HG02798 (cell line): ENCODE measurements around the gene SMPD3.

ENCODE experiments used
- ATAC-seq: cut with Tn5 transposase; IDR thresholded peaks from one replicate; pipeline ENCODE4 v1.9.1; 2021; ENCODE audit warnings: mild to moderate bottlenecking; ENCODE audit not compliant: unreplicated experiment, poor library complexity

Gene SMPD3

DNA sequence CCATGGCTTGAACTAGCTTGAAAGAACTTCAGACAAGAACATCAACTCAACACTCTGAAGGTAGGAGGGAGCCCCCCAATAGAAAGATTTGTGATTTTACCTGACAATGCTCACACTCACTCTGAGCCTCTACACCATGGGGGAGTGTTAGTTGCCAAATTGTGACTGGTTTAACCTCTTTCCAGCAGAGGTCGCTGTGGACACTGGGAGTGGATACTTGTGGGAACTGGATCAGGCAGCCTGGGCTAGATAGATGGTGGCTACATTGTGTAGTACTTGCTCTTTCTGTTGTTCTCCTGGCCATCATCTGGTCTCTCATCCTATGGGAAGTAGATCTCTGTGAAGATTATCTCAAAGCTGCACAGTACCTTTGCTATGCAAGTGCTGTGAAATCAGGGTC lies 2.9 kb downstream of the SMPD3 start:
- ATAC-seq = no peak

DNA sequence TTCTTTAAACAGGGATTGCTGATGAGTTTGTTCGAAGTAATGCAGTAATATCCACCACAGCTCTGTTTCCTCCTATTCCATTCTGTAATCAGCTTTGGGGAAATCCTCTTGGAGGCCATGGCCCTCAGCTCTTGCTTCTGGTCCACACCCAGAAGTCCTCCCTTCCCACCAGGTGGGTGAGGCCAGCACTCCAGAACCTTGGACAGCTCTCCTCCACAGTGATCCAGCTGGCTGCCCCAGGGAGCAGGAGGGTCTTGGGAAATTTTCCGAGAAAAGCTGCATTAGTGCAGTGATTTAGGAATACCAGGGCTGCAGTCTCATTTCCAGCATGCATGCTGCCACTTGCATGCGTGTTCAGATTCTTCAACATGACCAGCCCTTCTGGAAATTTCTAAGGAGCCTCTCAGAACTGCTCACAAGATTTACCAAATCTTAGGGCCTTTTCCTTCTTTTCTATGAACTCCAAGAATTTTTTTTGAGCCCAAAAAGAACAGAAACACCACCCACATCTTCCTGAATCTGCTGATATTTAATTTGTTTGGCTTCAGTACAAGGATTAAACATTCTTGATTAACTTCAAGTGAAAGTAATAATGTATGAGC lies 4.2 kb downstream of the SMPD3 start:
- no peak for ATAC-seq

DNA sequence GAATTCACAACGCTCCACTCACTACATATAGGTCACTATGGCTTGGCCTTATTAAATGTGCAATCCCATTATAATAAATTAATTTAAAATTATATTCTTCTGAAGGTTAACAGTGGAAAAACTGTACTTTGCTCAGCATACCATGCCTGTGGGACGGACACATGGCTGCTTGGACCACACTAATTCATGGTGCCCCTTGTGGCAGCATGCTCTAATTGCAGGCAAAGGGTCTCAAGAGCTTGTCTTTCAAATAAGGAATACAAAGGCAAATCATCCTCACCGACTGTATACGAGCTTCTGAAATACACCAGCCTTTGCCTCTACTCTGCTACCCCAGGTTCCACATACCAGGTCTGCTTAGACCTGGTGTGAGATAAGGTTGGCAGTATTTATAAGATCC lies 11.7 kb downstream of the SMPD3 start:
- no peak for ATAC-seq

DNA sequence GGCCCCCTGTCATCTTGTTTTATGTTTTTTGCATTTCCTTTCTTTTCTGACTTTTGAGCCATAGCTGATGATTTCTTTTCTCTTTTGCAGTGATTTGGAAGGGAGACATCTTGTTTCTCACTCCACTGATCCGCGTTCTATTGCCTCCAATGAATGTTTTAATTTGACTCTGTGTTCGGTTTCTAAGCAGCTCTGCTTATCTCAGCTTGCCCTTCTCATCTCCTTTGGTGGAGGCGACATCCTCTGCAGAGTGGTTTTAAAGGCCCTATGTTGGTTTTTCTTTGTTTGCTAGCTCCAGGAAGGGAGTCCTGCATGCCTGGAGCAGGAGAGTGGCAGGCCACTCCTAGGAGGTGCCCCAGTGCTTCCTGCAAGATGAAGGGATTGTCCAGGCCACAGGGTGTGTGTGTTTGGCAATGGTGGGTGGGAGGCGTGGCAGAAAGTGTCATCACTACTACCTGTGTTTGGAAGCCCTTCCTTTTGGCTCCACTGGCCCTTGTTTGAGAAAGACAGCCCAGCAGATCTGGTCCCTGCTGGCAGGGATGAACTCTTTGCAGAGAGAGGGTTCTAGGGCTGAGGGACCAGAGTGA lies 13.6 kb downstream of the SMPD3 start:
- no peak for ATAC-seq

DNA sequence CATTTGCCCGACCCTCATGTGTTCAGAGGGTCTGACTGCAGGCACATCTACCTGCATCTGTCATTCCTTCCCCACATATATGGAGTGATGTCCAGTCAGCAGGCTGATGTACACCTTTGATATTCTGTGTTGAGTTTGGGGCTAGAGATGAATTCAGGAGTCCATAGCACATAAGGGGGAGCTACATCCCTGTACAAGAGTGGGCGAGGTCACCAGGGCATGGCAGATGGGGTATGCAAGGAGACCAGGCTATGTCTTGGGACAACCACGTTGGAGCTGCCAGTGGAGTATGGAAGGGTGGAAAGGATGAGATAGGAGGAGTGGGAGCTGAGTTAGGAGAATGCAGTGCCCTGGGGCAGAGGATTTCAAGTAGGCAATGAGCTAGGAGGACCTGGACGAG lies 15.0 kb downstream of the SMPD3 start:
- ATAC-seq = no peak

DNA sequence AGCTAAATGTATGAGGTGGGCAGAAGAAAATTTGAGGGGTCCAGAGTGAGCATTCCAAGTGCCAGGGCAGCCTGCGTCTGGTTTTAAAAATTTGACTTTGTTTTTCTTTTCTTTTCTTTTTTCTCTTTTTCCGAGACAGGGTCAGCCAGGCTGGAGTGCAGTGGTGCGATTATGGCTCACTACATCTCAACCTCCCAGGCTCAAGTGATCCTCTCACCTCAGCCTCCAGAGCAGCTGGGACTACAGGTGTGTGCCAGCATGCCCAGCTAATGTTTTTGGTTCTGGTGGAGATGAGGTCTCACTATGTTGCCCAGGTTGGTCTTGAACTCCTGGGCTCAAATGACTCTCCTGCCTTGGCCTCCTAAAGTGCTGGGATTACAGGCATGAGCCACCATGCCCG lies 15.6 kb downstream of the SMPD3 start:
- ATAC-seq = no peak

DNA sequence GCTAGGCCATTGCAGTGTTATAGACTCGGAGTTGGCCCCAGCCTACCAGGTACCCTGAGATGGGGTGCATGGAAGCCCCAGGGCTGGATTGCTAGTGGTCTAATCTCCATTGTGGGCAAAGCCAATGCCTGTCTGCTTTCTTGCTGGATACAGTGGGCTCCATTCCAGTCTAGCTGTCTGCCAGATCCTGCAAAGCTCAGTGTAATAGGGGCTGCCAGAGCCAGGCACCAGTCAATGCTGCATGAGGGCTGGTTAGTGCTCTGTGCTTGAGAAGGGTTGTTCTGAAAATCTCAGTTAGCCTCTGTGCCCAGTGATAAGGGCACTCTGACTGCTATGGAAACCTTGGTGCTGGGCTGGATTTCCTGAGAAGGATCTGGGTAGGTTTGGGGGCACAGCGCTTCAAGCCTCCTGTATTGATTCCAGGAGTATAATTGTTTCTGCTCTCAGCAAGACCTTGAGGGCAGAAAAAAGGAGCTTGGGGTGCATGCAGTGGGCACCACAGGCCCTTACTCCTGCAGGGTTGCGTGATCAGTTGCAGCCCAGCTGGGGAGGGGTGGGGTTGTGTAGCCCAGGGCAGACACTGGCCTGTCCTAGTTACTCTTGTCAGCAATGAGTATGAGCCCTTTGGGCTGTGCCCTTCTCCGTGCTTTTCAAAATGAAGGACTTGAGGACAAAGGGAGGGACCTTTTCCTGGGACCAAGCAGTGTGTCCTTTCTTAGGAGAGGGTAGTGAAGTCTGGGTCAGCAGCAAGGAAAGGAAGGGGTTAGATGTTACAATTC lies 19.0 kb downstream of the SMPD3 start:
- no peak for ATAC-seq

DNA sequence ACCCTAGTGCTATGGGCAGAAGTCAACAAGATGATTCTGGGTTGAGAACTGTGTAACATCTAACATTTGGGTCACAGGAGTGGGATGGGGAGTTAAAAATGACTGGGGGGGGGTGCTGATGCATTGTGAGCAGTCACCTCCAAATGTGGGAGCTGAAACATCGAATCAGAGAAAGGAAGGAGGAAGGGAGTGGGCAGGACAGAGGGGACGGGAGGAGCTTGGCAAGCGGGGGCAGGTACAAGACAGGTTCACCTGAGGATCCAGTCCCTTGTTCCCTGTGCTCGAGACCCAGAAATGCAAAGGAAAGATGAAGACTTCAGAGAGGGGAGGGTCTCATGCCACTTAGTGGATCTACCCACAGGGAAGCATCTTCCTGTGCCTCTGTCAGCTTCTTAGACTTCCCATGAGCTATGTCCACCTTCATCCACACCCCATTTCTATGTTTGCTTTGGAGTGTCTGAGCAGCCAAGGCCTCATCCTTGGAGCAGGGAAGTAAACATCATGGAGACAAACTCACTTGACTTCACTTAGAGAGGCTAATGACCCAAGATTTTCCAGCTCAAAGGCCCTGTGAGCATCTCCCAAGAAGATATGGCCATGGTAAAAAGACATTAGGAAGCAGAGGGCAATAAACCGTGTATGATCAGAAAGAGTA lies 20.5 kb downstream of the SMPD3 start:
- ATAC-seq = no peak

DNA sequence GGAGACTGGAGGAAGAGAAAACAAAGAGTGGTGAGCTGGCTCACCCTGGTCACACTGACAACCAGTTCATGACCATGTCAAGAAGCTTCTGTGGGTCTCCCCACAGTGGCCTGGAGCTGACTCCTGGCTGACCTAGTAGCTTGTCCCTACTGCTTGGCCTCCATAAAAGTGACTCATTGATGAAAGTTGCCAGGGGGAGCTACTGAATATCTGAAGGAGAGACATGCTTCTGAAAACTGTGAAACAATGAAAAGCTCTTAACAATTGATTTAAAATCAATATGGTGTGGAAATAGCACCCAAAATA lies 22.0 kb downstream of the SMPD3 start:
- ATAC-seq = no peak

DNA sequence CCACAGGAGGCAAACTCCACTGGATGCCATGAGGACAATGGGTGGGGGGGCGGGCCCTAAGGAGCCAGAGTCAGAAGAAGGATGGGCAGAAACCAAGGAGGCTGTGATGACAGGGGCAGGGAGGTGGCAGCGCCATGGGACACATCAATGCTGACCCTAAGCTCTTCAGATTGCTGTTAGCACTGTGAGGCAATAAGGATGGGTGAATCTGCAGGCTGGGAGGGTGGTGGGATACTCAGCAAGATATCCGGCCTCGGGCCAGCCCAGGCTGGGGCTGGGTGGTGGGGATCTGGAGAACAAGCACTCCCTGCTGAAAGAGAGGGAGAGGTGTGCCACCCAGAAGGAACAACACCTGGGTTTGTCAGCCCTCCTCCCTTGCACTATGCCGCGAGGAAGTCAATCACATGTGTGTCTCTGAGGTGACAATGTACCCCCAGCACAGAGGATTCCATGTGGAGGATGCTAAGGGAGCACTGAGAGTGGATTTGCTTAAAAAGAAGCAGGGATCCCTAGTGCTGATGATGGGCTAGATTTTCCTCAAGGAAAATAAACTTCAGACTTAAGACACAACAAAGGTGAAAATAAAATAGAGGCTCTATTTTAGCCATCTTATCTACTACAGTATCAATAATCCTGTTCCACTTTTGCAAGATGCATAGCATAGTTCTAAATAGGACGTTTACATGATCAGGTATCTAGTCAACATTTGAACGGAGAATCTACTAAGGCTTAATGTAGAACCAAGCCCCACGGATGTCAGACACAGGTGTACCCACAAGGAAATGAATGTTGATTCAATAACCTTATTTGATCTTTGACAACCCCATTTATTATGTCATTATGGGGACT lies 22.6 kb downstream of the SMPD3 start:
- ATAC-seq = no peak

DNA sequence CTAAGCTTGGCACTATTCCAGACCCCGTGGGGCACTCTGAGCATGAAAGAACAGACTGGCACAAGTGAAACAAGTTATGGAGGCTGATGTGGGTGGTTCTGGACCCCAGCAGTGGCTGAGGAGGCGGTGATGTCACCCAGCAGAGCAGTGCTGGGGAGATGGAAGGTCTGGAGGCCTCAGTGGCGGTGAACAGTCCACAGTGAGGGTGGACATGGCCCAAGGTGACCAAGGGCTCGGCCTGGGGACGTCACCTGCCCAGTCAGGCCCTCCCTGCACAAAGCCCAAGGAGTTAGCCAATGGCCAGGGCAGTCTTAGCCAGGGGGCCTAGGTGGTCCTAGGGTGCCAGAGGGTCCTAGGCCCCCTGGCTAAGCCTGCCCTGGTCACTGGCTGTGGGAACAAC lies 24.5 kb downstream of the SMPD3 start:
- no peak for ATAC-seq

DNA sequence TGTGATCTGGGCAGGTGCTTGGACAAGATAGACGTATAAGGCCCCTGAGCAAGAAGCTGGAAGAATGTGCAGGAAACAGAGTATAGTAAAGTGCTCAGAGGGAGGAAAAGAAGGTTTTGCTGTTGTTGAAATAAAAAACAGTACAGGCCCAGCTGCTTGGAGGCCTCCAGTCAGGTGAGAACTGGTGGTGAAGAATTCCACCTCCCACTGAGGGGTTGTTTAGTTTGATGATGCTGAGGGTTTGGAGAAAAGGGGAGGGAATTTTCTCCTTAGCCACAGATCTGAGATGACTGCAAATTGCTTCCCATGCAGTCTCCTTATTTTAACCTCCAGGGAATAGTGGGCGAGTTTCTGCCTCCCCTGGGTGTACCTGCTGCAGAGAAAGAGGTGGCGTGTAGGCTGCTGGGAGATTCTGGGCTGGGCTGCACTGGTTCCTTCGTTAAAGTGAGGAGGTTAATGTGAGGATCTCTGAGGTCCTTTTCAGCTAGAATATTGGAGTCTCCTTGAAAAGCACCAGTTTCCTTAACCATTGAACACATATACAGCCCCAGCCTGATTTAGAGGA lies 25.8 kb downstream of the SMPD3 start:
- no peak for ATAC-seq

DNA sequence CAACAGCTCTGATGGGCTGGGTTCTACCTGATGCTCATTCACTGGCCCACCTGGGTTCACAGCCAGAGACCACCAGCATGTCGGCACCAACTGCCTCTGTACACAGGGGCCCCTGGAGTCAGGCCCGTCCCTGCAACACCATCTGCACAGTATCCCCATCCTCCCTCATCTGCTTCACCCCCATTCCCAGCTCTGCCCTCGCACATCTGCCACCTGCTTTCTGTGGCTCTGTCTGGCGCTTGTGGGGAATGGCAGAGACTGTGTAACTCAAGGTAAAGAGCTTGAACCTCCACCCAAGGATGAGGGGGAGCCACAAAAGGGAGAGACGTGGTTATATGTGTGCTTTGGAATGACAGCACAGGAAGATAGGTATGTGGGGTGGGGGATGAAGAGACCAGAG lies 27.2 kb downstream of the SMPD3 start:
- no peak for ATAC-seq

DNA sequence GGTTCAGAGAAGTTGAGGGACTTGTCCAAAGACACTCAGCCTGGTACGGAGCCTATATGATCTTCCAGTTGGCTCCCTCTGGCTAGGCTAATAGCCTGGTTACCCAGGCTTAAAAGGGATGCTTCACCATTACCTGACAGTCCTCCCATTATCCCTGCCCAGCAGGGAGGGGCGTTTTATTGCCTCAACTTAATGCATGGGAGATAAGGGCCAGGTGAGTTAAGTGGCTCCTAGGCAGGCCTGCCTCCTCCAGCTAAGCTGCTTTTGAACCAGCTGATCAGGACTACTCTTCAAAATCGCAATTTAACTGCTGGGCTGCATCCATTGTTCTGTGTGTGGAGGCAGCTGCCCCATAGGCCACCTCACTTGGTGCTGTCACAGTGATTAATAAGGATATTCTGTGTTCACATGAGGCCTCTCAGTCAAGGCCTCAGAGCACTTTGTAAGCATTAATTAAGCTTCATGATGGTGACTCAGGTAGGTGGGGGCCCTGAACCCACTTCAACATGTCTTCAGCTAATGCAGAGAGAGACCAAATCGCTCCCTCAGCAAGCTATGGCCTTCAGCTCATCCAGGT lies 27.9 kb downstream of the SMPD3 start:
- no peak for ATAC-seq

DNA sequence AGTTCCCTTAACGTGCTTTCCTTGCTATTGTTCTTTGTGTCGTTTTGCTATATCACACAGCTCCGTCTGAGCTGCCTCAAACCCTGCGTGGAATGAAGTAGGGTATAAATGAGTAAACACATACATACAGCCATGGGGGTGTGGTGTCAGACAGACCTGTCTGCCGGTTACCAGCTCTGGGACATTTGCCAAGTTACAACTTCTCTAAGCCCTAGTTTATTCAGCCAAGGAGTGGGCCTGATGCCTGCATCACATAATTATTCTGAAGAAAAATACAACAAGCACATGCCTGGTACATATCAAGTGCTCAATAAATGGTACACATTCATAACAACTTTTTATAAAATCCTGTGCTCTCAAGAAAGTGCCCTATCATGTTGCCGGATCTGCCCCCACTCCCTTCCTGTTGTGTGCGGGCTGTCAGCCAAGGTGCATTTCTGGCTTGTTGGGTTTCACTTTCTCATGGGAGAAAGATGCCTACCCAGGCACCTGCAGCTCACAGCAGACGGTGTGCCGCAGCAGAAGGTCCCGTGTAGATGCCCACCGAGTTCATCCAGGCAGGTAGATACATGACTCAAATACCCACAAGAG lies 30.5 kb downstream of the SMPD3 start:
- ATAC-seq = no peak

DNA sequence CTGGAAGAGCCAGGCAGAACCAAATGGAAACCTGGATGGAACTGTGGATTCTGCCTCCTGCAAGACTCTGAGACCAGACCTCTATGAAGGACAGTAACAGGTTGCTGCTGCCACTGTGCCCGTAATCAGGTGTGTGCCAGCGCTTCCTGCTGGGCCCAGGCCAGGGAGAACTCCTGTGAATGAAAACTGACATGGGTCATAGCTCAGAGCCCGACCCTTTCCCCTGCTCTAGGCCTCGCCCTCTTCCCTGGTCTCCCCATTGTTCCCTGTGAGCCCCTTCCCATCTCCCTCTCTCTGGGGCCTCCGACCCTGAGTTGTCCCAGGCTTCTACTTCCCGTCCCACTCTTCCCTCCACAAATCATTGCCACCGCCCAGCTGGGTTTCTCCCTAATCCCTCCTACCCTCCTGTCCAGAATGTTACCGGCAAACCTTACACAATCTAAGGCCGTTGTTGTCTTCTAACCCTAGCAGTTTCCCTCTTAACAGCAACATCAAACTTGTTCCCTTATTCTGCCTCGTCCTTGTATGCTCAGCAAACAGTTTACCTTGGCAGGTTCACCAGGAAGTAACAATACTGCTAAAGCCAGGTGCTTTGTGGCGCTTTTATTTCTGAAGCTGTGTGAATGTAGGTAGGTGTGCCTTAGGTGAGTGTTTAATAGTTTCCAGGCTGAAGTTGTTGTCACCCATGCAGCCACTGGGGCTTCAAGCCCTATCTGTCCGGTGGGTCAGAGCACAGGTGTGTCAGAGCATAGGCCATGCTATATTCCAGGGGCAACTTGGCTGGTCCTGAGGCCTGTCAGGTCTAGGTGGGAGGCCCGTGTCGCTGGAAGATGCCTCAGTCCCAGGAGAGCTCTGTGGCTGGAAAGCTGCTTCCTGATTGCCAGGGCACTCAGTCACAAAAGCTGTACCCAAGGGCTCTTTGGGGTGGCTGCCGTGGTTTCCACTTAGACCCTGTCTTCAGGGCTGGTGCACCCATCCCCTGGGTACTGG lies 32.0 kb downstream of the SMPD3 start:
- ATAC-seq = no peak

DNA sequence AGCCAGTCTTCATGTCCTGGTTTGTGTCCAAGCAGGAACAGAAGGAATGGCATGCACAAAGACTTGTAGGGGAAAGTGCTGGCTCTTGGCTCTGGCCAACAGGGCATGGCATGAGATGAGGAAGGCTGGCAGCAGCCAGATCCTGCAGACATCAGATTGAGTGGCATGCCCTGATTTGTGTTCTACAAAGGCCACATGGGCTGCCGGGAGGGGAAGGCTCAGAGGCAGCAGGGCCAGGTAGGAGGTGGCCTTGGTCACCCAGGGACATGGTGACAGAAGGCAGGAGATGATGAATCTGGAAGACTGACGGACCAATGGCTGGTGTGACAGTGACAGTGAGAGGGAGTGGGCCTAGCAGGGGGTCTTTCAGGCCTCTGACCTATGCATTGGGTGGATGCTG lies 33.7 kb downstream of the SMPD3 start:
- no peak for ATAC-seq

DNA sequence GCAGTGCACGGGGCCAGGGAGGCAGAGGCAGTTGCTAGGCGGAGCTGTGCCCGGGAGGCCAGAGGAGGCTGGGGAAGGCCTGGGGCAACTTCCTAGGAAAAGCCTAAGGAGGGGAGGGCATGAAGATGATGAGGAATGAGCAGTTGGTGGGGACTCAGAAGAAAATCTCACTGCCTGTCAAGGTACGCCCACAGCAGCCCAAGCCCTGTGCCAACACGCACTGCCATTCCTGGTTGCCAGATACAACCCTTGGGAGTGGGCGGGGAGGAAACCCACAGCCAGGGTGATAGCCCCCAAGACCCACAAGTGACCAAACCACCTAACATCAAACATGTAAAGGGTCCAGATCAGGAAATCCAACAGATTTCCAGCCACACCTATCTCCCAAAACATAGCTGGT lies 36.2 kb downstream of the SMPD3 start:
- ATAC-seq = no peak

DNA sequence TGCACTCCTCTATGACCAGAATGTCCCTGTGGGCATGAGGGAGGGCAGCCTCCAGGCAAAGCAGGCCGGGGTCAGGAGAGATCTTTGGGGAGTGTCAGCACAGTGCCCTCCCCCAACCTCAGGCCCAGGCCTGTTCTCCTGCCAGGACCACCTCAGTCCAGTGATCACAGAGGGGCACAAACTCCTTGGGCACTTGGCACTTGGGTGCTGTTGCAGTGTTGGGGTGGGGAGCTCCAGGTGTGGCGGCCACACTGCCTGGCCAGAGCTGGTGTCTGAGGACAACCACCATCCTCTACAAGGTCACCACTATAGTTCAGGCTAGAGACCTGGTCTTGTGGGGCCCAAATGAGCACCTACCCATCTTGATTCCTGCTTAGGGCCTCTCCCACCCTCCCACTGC lies 37.2 kb downstream of the SMPD3 start:
- ATAC-seq = no peak
